GM06990 (cell line): ENCODE measurements around the gene TSPAN9.

Source experiments
- DNase-seq: peaks from one replicate; pipeline ENCODE4 v3.0.0-alpha.2; 2011; ENCODE audit not compliant: insufficient read length; ENCODE audit errors: extremely low read depth
- H3K27me3 ChIP-seq: replicated peaks from 2 replicates; pipeline ENCODE4 v1.6.0; 2011; ENCODE audit warnings: low read length; ENCODE audit not compliant: control insufficient read depth, insufficient read depth
- H3K36me3 ChIP-seq: 2 replicates; pipeline ENCODE4 v1.5.1; 2011; ENCODE audit warnings: low read length; ENCODE audit not compliant: control insufficient read depth, insufficient read depth
- H3K4me3 ChIP-seq: replicated peaks from 2 replicates; pipeline ENCODE4 v1.5.1; 2011; ENCODE audit warnings: low read depth, mild to moderate bottlenecking, control low read depth, low read length
- TF ChIP-seq, protein P1 (sequence below): IDR thresholded peaks from 2 replicates; pipeline ENCODE4 v1.5.1; 2011; ENCODE audit warnings: low read length, control low read depth, mild to moderate bottlenecking, inconsistent platforms; ENCODE audit not compliant: insufficient read depth, poor library complexity, severe bottlenecking

Gene TSPAN9

DNA sequence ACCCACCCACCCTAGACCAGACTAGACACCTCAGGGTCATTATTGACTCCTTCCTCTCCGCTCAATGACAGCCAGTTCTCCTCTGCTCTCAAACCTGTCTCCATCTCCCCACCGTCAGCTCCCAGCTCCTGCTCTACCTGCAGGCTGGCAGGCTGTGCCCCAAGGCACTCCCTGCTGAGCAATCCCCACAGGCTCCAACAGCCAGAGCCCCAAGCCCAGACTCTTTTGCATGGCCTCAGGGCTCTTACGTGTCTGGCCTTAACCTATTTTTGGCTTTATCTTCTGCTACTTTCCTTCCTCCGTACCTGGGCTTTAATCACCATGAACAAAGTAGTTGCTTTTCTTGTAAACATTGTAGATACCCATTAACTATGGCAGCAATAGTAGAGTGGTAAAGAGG, 250.9 kb downstream of the TSPAN9 start:
- no peak for DNase-seq
- Histone ChIP-seq H3K27me3 (peaks cover 2% of the 10 kb centered on the region), H3K4me3 (no peak overlapping the region), H3K36me3 (no peaks in the 10 kb centered on the region)
- TF ChIP-seq, protein P1, sequence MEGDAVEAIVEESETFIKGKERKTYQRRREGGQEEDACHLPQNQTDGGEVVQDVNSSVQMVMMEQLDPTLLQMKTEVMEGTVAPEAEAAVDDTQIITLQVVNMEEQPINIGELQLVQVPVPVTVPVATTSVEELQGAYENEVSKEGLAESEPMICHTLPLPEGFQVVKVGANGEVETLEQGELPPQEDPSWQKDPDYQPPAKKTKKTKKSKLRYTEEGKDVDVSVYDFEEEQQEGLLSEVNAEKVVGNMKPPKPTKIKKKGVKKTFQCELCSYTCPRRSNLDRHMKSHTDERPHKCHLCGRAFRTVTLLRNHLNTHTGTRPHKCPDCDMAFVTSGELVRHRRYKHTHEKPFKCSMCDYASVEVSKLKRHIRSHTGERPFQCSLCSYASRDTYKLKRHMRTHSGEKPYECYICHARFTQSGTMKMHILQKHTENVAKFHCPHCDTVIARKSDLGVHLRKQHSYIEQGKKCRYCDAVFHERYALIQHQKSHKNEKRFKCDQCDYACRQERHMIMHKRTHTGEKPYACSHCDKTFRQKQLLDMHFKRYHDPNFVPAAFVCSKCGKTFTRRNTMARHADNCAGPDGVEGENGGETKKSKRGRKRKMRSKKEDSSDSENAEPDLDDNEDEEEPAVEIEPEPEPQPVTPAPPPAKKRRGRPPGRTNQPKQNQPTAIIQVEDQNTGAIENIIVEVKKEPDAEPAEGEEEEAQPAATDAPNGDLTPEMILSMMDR, result no peak

DNA sequence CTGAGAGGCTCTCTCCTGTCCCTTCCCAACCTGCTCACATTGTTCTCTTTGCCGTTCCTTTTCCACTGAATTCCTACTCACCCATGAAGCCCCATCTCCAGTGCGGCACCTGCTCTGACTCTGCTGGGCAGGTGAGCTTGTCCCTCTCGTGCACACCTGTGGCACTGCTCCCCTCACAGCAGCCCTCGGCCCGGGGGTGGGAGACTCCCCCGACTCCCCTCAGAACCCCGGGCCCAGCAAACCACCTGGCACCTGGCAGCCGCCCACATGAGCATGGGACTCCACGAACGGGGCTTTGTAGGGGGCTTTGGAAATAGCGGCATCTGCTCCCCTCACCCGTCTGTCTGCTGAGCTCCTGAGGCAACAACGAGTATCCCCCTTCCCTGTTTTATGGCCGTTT, 251.4 kb downstream of the TSPAN9 start:
- TF ChIP-seq, protein P1, result no peak
- Histone ChIP-seq H3K36me3 (no peaks in the 10 kb centered on the region), H3K4me3 (no peak overlapping the region), H3K27me3 (peaks cover 2% of the 10 kb centered on the region)
- no peak for DNase-seq

DNA sequence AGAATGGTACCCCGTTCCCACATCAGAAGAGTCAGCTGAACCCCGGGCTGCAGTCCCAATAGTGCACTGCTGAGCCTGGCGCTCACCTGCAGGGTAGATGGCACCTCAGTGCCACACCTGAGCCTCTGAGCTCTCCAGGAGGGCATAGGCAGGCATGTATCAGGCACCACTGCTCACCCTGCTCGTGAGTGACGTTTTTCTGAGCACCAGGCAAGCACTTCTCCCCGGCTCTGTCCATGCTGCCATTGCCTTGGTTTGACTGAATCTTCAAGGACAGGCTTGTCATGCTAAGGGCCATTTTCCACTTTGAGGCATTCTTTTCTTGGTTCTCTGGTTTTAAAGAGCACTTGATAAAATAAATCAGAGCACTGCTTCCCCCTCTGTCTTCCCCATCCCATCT, 252.2 kb downstream of the TSPAN9 start:
- TF ChIP-seq, protein P1, result no peak
- Histone ChIP-seq H3K27me3 (peaks cover 2% of the 10 kb centered on the region), H3K4me3 (no peak overlapping the region), H3K36me3 (no peaks in the 10 kb centered on the region)
- no peak for DNase-seq

DNA sequence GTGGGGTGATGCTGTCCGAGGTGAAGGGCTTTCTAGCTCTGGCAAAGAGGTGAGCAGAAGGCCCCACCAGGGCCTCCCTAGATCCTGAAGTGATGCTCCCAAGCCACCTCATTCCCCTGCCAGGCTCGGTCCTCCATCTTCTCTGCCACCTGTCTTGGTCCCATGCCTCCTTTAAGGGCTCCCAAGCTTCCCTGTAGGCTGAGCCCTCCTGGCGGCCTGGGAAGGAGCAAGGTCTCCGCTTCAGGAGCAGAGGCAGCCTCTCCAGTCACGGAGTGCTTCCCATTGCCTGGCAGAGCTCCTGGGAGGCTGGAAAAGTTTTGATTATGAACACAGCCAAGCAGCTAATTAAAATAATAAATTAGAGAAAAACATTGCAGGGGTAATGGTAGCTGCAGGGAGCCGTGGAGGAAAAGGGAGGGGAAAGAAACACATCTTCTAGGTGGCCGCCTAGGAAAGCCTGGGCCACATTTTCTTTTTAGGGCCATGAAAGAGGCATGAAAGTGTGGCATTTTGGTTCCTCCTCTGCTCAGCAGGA, 253.9 kb downstream of the TSPAN9 start:
- no peaks in the 10 kb centered on the region for H3K36me3 ChIP-seq
- no peak for DNase-seq
- TF ChIP-seq, protein P1, result no peak
- H3K27me3 ChIP-seq, result peaks cover 2% of the 10 kb centered on the region
- H3K4me3 ChIP-seq, result no peak overlapping the region

DNA sequence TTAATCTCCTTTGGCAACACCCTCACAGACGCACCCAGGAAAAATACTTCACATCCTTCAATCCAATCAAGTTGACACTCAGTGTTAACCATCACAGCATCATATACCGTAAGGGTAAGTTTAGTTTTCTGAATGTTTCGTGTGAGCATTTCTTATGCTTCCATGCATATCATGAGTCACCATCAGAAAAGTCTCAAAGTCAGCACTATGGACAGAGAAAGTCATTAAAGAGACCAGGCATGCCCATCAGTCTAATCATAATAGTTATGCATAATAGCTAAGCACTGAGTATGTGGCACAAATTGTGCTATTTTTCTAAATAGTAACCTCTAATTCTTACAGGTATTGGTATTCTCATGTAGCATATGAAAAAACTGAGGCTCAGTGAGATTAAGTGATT, 255.0 kb downstream of the TSPAN9 start:
- DNase-seq, result no peak
- Histone ChIP-seq H3K36me3 (no peaks in the 10 kb centered on the region), H3K4me3 (no peak overlapping the region), H3K27me3 (peaks cover 2% of the 10 kb centered on the region)
- TF ChIP-seq, protein P1, result no peak

DNA sequence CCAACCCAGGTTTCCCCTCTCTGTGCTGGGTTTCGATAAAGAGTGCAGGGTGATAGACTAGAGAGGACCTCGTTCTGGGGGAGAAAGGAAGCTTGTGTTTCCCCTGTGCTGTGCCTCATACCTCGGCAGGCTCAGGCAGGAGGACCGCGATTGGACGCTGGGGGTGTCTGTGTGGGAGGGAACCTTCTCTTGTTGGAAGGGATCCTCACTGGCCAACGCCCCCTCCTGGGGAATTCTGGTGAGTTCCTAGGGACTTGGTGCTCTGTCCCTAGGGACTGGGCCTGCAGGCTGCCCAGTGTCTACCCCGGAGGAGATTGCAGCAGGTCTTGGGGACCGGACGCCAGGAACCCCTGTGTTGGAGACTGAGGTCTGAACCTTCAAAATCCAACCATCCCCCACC, 256.4 kb downstream of the TSPAN9 start:
- TF ChIP-seq, protein P1, result no peak
- DNase-seq, result no peak
- H3K27me3 ChIP-seq, result no peaks in the 10 kb centered on the region; the same call in 1 of the 2 replicates
- H3K4me3 ChIP-seq, result no peak overlapping the region
- H3K36me3 ChIP-seq, result no peaks in the 10 kb centered on the region
